Central memory CD8-positive, alpha-beta T cell (primary cell): ENCODE data around the gene SPATA20.

Experiments used
- ATAC-seq: fragments of 150-1000 bp; cut with Tn5 transposase; replicated peaks from 2 replicates; pipeline ENCODE4 v1.10.0; 2022; ENCODE audit warnings: mild to moderate bottlenecking, moderate FRiP score, moderate number of reproducible peaks; ENCODE audit not compliant: poor library complexity, severe bottlenecking; ENCODE audit errors: extremely low read depth
- DNase-seq, 2 donors: peaks; one replicate each; pipeline ENCODE4 v3.0.0; 2021; ENCODE audit warnings: low spot score in 2 of 2
- H3K27ac Mint-ChIP-seq: one replicate; pipeline ENCODE4 v1.8.0; 2022; ENCODE audit warnings: low read depth, mild to moderate bottlenecking, moderate library complexity, mixed read lengths
- H3K27me3 Mint-ChIP-seq: one replicate; pipeline ENCODE4 v1.8.0; 2022; ENCODE audit warnings: mixed read lengths
- H3K36me3 Mint-ChIP-seq: one replicate; pipeline ENCODE4 v1.8.0; 2022; ENCODE audit warnings: mild to moderate bottlenecking, moderate library complexity, mixed read lengths; ENCODE audit not compliant: insufficient read depth
- H3K4me1 Mint-ChIP-seq: one replicate; pipeline ENCODE4 v1.8.0; 2022; ENCODE audit warnings: mixed read lengths
- H3K4me3 Mint-ChIP-seq: one replicate; pipeline ENCODE4 v1.8.0; 2022; ENCODE audit warnings: mild to moderate bottlenecking, moderate library complexity, mixed read lengths
- H3K9me3 Mint-ChIP-seq: one replicate; pipeline ENCODE4 v1.8.0; 2022; ENCODE audit warnings: mixed read lengths

Gene SPATA20

GRCh38 chr17:50583641-50584040 lies 36.7 kb downstream of the SPATA20 start:
- no peaks in the 10 kb centered on the region for H3K9me3 Mint-ChIP-seq
- DNase-seq, result no peak
- no peaks in the 10 kb centered on the region for H3K36me3 Mint-ChIP-seq
- no peak for ATAC-seq
- H3K4me3 Mint-ChIP-seq, result no peak overlapping the region
- no peak overlapping the region for H3K27ac Mint-ChIP-seq
- H3K4me1 Mint-ChIP-seq, result no peaks in the 10 kb centered on the region
- H3K27me3 Mint-ChIP-seq, result peaks cover 59% of the 10 kb centered on the region

- H3K27ac Mint-ChIP-seq, result no peak overlapping the region
- H3K27me3 Mint-ChIP-seq, result peaks cover 54% of the 10 kb centered on the region
- H3K9me3 Mint-ChIP-seq, result no peaks in the 10 kb centered on the region
- H3K4me1 Mint-ChIP-seq, result no peaks in the 10 kb centered on the region
- DNase-seq (no peak), ATAC-seq (no peak)
- H3K4me3 Mint-ChIP-seq, result no peak overlapping the region
- no peaks in the 10 kb centered on the region for H3K36me3 Mint-ChIP-seq
These were observed 37.1 kb downstream of the SPATA20 start for GRCh38 chr17:50584116-50584515.

GRCh38 chr17:50584749-50585148 lies 37.8 kb downstream of the SPATA20 start:
- H3K27me3 Mint-ChIP-seq, result peaks cover 52% of the 10 kb centered on the region
- DNase-seq (no peak), ATAC-seq (no peak)
- no peaks in the 10 kb centered on the region for H3K36me3 Mint-ChIP-seq
- no peak overlapping the region for H3K4me3 Mint-ChIP-seq
- H3K9me3 Mint-ChIP-seq, result no peaks in the 10 kb centered on the region
- H3K4me1 Mint-ChIP-seq, result no peaks in the 10 kb centered on the region
- no peak overlapping the region for H3K27ac Mint-ChIP-seq

GRCh38 chr17:50585346-50585745 lies 38.4 kb downstream of the SPATA20 start:
- Mint-ChIP-seq H3K27ac (no peak overlapping the region), H3K9me3 (no peaks in the 10 kb centered on the region), H3K4me3 (no peak overlapping the region), H3K27me3 (peaks cover 50% of the 10 kb centered on the region), H3K4me1 (no peaks in the 10 kb centered on the region), H3K36me3 (no peaks in the 10 kb centered on the region)
- DNase-seq (no peak), ATAC-seq (no peak)

- Mint-ChIP-seq H3K27me3 (peaks cover 45% of the 10 kb centered on the region), H3K4me3 (no peak overlapping the region), H3K27ac (peak overlapping the region; percentile 45), H3K36me3 (no peaks in the 10 kb centered on the region), H3K9me3 (no peaks in the 10 kb centered on the region), H3K4me1 (no peaks in the 10 kb centered on the region)
- ATAC-seq (no peak), DNase-seq (no peak)
These were observed 38.9 kb downstream of the SPATA20 start for GRCh38 chr17:50585891-50586290.

- Mint-ChIP-seq H3K36me3 (no peaks in the 10 kb centered on the region), H3K4me3 (no peak overlapping the region), H3K9me3 (no peaks in the 10 kb centered on the region), H3K27ac (peak overlapping the region; percentile 45), H3K27me3 (peaks cover 37% of the 10 kb centered on the region), H3K4me1 (no peaks in the 10 kb centered on the region)
- DNase-seq (no peak), ATAC-seq (no peak)
These were observed 39.7 kb downstream of the SPATA20 start for GRCh38 chr17:50586421-50587247.

- Mint-ChIP-seq H3K36me3 (no peaks in the 10 kb centered on the region), H3K4me3 (no peak overlapping the region)
- no peak for DNase-seq
These were observed 40.6 kb downstream of the SPATA20 start for GRCh38 chr17:50587571-50587970.

GRCh38 chr17:50588391-50589049 lies 41.5 kb downstream of the SPATA20 start:
- Mint-ChIP-seq H3K27ac (no peak overlapping the region), H3K9me3 (no peaks in the 10 kb centered on the region), H3K4me1 (no peaks in the 10 kb centered on the region), H3K36me3 (no peaks in the 10 kb centered on the region), H3K27me3 (peaks cover 28% of the 10 kb centered on the region), H3K4me3 (no peak overlapping the region)
- no peak for ATAC-seq
- DNase-seq, result no peak

More at GRCh38 chr17:50587571-50587970, 40.6 kb downstream of the SPATA20 start:
- H3K4me1 Mint-ChIP-seq, result no peaks in the 10 kb centered on the region
- H3K27ac Mint-ChIP-seq, result no peak overlapping the region
- H3K9me3 Mint-ChIP-seq, result no peaks in the 10 kb centered on the region
- no peak for ATAC-seq
- H3K27me3 Mint-ChIP-seq, result peaks cover 35% of the 10 kb centered on the region

GRCh38 chr17:50589095-50589705 lies 42.2 kb downstream of the SPATA20 start:
- no peak for DNase-seq
- ATAC-seq, result no peak
- no peak overlapping the region for H3K4me3 Mint-ChIP-seq
- peaks cover 21% of the 10 kb centered on the region for H3K27me3 Mint-ChIP-seq
- H3K36me3 Mint-ChIP-seq, result no peaks in the 10 kb centered on the region
- H3K4me1 Mint-ChIP-seq, result no peaks in the 10 kb centered on the region
- no peaks in the 10 kb centered on the region for H3K9me3 Mint-ChIP-seq
- no peak overlapping the region for H3K27ac Mint-ChIP-seq

- Mint-ChIP-seq H3K4me3 (no peak overlapping the region), H3K4me1 (no peaks in the 10 kb centered on the region), H3K27me3 (peaks cover 31% of the 10 kb centered on the region), H3K9me3 (no peaks in the 10 kb centered on the region), H3K27ac (no peak overlapping the region), H3K36me3 (no peaks in the 10 kb centered on the region)
- DNase-seq (no peak), ATAC-seq (no peak)
These were observed 44.2 kb downstream of the SPATA20 start for GRCh38 chr17:50590946-50591737.

- H3K9me3 Mint-ChIP-seq, result no peaks in the 10 kb centered on the region
- H3K27me3 Mint-ChIP-seq, result peaks cover 26% of the 10 kb centered on the region
- H3K4me1 Mint-ChIP-seq, result no peaks in the 10 kb centered on the region
- no peak overlapping the region for H3K4me3 Mint-ChIP-seq
- DNase-seq (no peak), ATAC-seq (no peak)
- no peak overlapping the region for H3K27ac Mint-ChIP-seq
- no peaks in the 10 kb centered on the region for H3K36me3 Mint-ChIP-seq
These were observed 46.3 kb downstream of the SPATA20 start for GRCh38 chr17:50593321-50593720.

GRCh38 chr17:50594128-50594823 lies 47.3 kb downstream of the SPATA20 start:
- no peaks in the 10 kb centered on the region for H3K4me1 Mint-ChIP-seq
- H3K4me3 Mint-ChIP-seq, result no peak overlapping the region
- H3K27ac Mint-ChIP-seq, result no peak overlapping the region
- no peaks in the 10 kb centered on the region for H3K9me3 Mint-ChIP-seq
- ATAC-seq (no peak), DNase-seq (no peak)
- peaks cover 26% of the 10 kb centered on the region for H3K27me3 Mint-ChIP-seq
- no peaks in the 10 kb centered on the region for H3K36me3 Mint-ChIP-seq
